Stomach (tissue), 9 donors: ENCODE data around the gene PFKFB2. TPM values are rescaled to one million over a fixed set of nuclear protein-coding genes. Genes with fewer than 3 reads are reported as not detected.

ENCODE experiments used
- DNase-seq, 2 donors: peaks; one replicate each; pipeline versions ENCODE4 v3.0.0 to v3.0.0-alpha.2; 2013 to 2019
- H3K27ac ChIP-seq, 5 donors: fragments of 200-600 bp in 4 of 5; sonication (generic) in 4 of 5; one replicate each; pipeline ENCODE4 v1.5.1; 2013 to 2019; ENCODE audit warnings: mild to moderate bottlenecking in 1 of 5, moderate library complexity in 1 of 5
- H3K27me3 ChIP-seq, 3 donors: fragments of 200-600 bp; sonication (generic); one replicate each; pipeline ENCODE4 v1.5.1; 2017 to 2019; ENCODE audit warnings: mixed run types in 1 of 3
- H3K36me3 ChIP-seq, 4 donors: fragments of 200-600 bp; sonication (generic); 1 replicate in 3 of 4; 2 replicates in 1 of 4; pipeline ENCODE4 v1.5.1; 2016 to 2019
- H3K4me1 ChIP-seq, 4 donors: fragments of 200-600 bp; sonication (generic); one replicate each; pipeline ENCODE4 v1.5.1; 2016 to 2019
- H3K4me3 ChIP-seq, 4 donors: fragments of 200-600 bp; sonication (generic) in 3 of 4; one replicate each; pipeline ENCODE4 v1.5.1; 2016 to 2019; ENCODE audit warnings: mild to moderate bottlenecking in 1 of 4
- H3K9me3 ChIP-seq, 4 donors: fragments of 200-600 bp; sonication (generic); one replicate each; pipeline ENCODE4 v1.5.1; 2016 to 2019
- EP300 ChIP-seq: sonication (generic); formaldehyde crosslinking; IDR thresholded peaks from one replicate; pipeline ENCODE4 v1.6.1; 2017; ENCODE audit warnings: antibody characterized with exemption
- POLR2A ChIP-seq, 4 donors: fragments of 450-650 bp; IDR thresholded peaks; one replicate each; pipeline ENCODE4 v1.6.1; 2016; ENCODE audit warnings: antibody characterized with exemption in 4 of 4, control low read depth in 2 of 4, mild to moderate bottlenecking in 1 of 4, moderate library complexity in 1 of 4
- POLR2AphosphoS5 ChIP-seq, 3 donors: sonication (generic); formaldehyde crosslinking; IDR thresholded peaks; one replicate each; pipeline ENCODE4 v1.6.1; 2016; ENCODE audit warnings: antibody characterized with exemption in 3 of 3
- WGBS, 5 donors: extraction: QIAGEN DNeasy Blood & Tissue Kit in 3 of 5; methylation state at CpG; one replicate each; pipeline versions ENCODE4 v1.1.5 to v1.1.7; 2013 to 2018; 5-methylcytosine and 5-hydroxymethylcytosine counted together
- intact Hi-C: fragments of 100-400 bp; cut with DNase I; formaldehyde crosslinking; loops from one replicate; pipeline ENCODE4 v1.15.1; 2023; ENCODE audit warnings: low total_unique reads
- polyA plus RNA-seq, 3 donors: library from polyadenylated mRNA; stranded (reverse); fragments of 200-250 nt; gene quantifications; one replicate each; pipeline ENCODE4 v1.2.3, GENCODE V29; 2013
- total RNA-seq, 5 donors: library from RNA; depleted of rRNA; stranded (reverse); fragments of >200 nt; gene quantifications; one replicate each; pipeline versions ENCODE4 v1.1.0 to v1.2.3, GENCODE V29; 2014 to 2016
- TF ChIP-seq, protein P1 (sequence below), 7 experiments: fragments of 450-650 bp in 4 of 7; fragments of 200-600 bp in 3 of 7; sonication (generic) in 3 of 7; IDR thresholded peaks; one replicate each; pipeline ENCODE4 v1.5.1; 2016 to 2019; ENCODE audit warnings: antibody characterized with exemption in 7 of 7, control low read depth in 2 of 7, mild to moderate bottlenecking in 1 of 7
- donor health status: healthy with polysubstance abuse.
- donor health status: Bipolar disorder and iron deficiency.
- donor health status: healthy.

PFKFB2 gene
- total and polyA plus RNA-seq, 8 donors: 2.3 to 97.3 (median 15.4) TPM

DNA sequence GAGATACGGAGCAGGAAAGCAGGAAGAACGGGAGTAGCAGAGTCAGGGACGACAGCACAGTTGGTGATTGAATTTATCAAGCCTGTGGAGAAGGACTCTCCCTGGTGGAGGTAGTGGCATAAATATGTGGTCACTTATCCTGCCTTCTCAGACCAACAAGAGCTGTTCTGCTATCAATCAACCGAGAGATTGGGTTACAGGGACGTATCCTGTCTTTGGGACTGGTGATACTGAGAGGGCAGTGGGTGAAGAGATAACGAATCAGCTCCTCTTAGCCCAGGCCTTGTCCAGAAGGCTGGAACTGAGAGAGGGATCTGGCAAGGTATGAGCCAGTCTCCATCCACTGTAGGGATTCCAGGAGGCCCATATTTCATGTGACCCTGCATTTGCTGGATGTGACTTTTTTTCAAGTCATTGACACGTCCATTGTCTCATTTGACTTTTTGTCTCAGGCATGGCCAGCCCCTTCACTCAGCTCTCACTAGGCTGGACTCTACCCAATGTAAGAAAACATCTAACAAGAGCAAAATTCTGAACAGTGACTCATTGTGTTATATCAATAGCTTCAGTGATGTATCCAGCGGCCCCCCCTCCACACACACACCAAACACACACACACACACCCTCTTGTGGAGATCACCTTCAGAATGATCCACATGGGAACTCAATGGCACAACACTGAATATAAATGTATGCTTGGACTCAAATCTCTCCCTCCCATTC is 31.8 kb upstream of the PFKFB2 start:
- peaks cover 62 to 80% (median 68%) of the 10 kb centered on the region in 4 donors for H3K4me1 ChIP-seq
- H3K4me3 ChIP-seq: no peak overlapping the region
- 32 to 55% (median 46%) methylated on average over 8 of the region's 8 CpGs for WGBS, 5 donors
- H3K9me3 ChIP-seq: no peaks in the 10 kb centered on the region
- peaks cover 0 to 11% (median 10%) of the 10 kb centered on the region in 4 donors for H3K36me3 ChIP-seq
- DNase-seq: peak in 1 of 2 donors; percentile 75
- H3K27me3 ChIP-seq: no peaks in the 10 kb centered on the region
- TF ChIP-seq EP300: no peak
- peak in 1 of 3 donors; percentile 26 for TF ChIP-seq POLR2AphosphoS5 (IDR thresholded peaks at IDR 0.05)
- intact Hi-C loops: no loop called here
- H3K27ac ChIP-seq: peak overlapping the region; percentile 88 to 97 (median 91)

DNA sequence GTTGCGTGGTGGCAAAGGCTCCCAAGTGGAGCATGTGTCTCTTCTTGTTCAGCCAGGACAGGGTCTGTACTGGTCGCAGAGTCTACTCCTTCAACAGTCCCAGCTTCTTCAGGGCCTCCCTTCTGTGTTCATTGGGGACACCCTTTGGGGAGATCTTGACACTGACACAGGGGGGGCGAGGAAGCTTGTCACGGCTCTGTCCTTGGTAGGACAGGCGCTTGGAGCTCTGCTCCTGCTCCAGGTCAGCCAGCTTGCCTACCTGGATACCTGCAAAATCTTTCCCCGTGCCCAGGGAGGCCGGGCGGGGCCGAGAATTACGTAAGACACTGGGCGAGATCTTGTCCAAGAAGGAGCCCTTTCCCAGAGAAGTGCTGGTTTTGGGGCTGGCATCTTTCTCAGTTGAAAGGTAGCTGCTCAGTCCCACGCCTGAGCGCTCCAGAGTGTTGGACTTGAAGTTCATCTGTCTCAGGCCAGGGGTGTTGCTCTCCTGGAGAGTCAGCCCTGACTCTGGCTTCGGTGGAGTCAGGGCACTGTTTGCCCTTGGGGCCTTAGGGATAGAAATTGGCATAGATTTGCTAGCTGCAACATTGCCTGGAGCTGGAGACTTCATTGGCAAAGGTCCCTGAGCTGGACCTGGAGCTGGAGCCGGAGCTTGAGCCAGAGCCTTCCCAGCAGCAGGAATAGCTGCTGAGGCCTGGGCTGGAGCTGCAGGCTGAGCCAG is 31.0 kb upstream of the PFKFB2 start:
- 54 to 88% (median 63%) methylated on average over 15 of the region's 15 CpGs for WGBS, 5 donors
- Histone ChIP-seq H3K9me3 (no peaks in the 10 kb centered on the region), H3K4me1 (peaks cover 62 to 87% (median 75%) of the 10 kb centered on the region in 4 donors), H3K36me3 (peaks cover 0 to 11% (median 10%) of the 10 kb centered on the region in 4 donors), H3K27me3 (no peaks in the 10 kb centered on the region), H3K27ac (peak overlapping the region; percentile 88 to 97 (median 91)), H3K4me3 (no peak overlapping the region)
- DNase-seq: no peak
- TF ChIP-seq POLR2A (IDR thresholded peaks at IDR 0.05) (no peak), POLR2AphosphoS5 (IDR thresholded peaks at IDR 0.05) (no peak), EP300 (no peak)
- TF ChIP-seq, protein P1, sequence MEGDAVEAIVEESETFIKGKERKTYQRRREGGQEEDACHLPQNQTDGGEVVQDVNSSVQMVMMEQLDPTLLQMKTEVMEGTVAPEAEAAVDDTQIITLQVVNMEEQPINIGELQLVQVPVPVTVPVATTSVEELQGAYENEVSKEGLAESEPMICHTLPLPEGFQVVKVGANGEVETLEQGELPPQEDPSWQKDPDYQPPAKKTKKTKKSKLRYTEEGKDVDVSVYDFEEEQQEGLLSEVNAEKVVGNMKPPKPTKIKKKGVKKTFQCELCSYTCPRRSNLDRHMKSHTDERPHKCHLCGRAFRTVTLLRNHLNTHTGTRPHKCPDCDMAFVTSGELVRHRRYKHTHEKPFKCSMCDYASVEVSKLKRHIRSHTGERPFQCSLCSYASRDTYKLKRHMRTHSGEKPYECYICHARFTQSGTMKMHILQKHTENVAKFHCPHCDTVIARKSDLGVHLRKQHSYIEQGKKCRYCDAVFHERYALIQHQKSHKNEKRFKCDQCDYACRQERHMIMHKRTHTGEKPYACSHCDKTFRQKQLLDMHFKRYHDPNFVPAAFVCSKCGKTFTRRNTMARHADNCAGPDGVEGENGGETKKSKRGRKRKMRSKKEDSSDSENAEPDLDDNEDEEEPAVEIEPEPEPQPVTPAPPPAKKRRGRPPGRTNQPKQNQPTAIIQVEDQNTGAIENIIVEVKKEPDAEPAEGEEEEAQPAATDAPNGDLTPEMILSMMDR (IDR thresholded peaks at IDR 0.05): no peak
- intact Hi-C loops: no loop called here

DNA sequence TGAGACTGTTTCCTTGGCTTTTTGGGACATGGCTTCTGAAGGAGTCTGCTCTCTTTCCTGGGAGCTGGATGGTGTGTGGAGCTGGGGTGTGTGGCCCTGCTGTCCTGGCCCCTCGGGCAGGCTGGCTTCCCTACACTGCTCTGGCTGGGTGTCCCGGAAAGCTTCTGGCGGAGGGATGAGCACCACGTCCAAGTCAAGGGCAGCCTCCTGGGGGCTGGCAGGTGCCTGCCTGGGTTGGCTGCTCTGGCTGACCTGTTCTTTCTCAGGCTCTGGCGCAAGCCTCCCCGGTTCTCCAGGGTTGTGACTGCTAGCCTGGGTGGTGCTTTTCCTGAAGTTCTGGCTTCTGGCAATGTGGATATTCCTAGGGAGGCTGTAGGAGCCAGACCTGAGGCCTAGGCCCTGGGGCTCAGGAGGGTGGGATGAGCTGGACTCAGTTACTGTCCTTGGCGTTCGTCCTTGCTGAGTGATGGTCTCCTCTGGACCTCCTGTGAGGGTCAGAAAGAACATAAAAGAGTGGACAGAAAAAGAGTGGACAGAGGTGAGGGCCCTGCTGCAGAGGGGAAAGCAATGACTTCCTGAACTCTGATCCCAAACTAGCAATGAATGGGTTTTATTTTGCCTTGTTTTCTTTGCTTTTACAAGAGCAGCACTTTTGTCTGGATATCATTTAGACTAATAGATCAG is 29.9 kb upstream of the PFKFB2 start:
- Histone ChIP-seq H3K4me3 (no peak overlapping the region), H3K36me3 (peaks cover 0 to 11% (median 10%) of the 10 kb centered on the region in 4 donors), H3K27me3 (no peaks in the 10 kb centered on the region), H3K9me3 (no peaks in the 10 kb centered on the region), H3K27ac (peak overlapping the region; percentile 88 to 97 (median 91)), H3K4me1 (peaks cover 55 to 87% (median 73%) of the 10 kb centered on the region in 4 donors)
- TF ChIP-seq, protein P1 (IDR thresholded peaks at IDR 0.05): no peak
- TF ChIP-seq POLR2A (IDR thresholded peaks at IDR 0.05) (no peak), POLR2AphosphoS5 (IDR thresholded peaks at IDR 0.05) (no peak), EP300 (no peak)
- intact Hi-C loops: no loop called here
- no peak for DNase-seq
- 68 to 78% (median 73%) methylated on average over 5 to 8 of the region's 8 CpGs for WGBS, 5 donors

DNA sequence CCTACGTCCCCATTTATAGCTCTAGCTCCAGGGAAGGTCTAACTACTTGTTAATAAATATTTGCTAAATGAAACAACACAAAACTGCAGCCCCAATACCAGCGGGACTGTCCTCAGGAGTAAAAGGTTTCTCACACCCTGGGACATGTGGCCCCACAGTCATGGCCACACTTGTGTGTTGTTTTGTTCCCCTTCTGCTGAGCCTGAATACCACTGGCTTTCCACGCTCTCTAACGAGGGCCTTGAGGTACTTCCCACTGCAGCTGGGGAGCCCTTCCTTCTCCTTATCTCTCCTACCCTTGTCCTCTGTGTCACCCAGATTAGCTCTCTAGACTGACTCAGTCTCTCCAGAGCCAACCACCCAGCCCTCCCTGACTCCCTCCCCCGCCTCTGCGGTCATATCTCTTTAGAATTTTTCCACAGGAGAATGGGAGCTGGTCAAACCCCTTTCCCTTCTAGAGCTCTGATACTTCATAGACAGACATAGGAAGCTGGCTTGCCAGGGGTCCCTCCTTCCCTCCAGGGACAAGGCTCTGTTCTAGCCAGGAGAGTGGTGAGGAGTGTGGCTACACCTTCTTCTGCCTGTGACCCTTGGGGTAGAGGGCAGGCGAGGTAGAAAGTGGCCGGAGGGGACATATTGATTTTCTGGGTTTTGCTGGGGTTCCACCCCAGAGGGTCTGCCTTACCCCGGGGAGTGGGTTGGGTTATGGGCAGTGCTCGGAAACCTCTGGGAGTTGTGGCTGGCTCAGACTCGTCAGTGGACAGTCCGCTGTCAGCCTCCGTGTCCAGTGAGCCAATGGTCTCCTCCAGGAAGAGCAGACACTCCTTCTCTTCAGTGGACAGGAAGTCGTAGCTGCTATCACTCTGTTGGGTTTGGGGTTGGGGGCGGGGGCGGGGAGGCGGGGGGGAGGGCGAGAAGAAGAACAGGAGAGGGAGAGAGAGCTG is 28.6 kb upstream of the PFKFB2 start:
- WGBS, 5 donors: 20 to 38% (median 36%) methylated on average over 15 to 18 of the region's 18 CpGs
- H3K4me3 ChIP-seq: no peak overlapping the region
- peak overlapping the region; percentile 88 to 97 (median 91) for H3K27ac ChIP-seq
- TF ChIP-seq, protein P1 (IDR thresholded peaks at IDR 0.05): no peak
- TF ChIP-seq POLR2AphosphoS5 (IDR thresholded peaks at IDR 0.05): peak in 2 of 3 donors; percentile 79 to 83
- peak; percentile 73 to 77 for DNase-seq
- H3K36me3 ChIP-seq: peaks cover 0 to 11% (median 10%) of the 10 kb centered on the region in 4 donors
- H3K4me1 ChIP-seq: peaks cover 53 to 75% (median 72%) of the 10 kb centered on the region in 4 donors
- intact Hi-C loops: no loop called here
- no peaks in the 10 kb centered on the region for H3K9me3 ChIP-seq
- H3K27me3 ChIP-seq: no peaks in the 10 kb centered on the region
